ENCODE data around the gene RBM11.
"Not testable (repeated sequence)": the region's sequence is repeated elsewhere in the genome, so short reads cannot be mapped to it uniquely, and the experiment has no call there.

RBM11 gene

DNA sequence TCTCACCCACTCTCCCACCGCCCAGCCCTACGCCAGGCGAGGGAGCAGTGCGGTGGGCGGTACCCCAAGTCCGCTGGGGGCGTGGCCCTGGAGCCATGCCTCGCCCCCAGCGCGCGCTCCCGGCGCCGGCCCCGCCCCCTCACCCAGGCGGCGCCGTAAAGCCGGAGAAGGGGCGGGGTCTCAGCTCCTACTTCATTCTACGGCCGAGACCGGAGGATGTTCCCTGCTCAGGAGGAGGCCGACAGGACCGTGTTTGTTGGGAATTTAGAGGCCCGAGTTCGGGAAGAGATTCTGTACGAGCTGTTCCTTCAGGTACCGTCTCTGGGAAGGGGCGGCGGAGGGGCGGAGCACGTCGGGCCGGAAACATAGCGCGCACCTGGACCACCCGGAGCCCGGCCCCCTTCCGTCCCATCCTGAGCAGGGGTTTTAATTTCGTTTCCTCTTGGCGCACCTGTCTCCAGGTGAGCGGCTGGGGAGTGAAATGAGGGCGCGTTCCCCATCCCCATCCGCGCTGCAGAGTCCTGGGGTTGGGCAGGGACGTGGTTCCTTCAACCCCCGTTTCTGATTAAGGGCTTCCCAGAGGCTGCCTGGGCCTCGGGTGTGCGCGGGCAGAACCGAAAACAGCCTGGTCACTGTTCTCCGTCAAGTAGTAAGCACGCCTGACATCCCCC is at the start of gene RBM11:
Gene RBM11 (plus strand): TSS at position 187 of the 671 bp plus-strand sequence. CDS start 30 bp downstream, at position 217.
- peak; percentile 83 for DNase-seq

DNA sequence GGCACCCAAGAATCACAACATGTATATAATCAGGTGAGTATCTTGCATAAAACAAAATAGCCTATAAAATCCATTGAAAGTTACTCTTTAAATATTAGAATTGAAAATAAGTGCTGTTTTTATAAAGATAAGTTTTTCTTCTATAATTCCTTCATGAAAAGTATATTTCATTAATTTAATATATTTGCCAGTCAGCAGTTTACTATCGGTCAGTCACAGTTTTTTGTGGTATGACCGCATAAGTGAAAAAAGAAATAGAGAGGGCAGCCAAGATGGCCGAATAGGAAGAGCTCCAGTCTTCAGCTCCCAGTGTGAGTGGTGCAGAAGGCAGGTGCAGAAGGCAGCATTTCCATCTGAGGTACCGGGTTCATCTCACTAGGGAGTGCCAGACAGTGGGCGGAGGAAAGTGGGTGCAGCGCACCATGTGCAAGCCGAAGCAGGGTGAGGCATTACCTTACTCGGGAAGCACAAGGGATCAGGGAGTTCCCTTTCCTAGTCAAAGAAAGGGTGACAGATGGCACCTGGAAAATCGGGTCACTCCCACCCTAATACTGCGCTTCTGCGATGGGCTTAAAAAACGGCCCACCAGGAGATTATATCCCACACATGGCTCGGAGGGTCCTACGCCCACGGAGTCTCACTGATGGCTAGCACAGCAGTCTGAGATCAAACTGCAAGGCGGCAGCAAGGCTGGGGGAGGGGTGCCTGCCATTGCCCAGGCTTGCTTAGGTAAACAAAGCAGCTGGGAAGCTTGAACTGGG is 49.3 kb upstream of the RBM11 start:
- DNase-seq, result not testable (repeated sequence)

DNA sequence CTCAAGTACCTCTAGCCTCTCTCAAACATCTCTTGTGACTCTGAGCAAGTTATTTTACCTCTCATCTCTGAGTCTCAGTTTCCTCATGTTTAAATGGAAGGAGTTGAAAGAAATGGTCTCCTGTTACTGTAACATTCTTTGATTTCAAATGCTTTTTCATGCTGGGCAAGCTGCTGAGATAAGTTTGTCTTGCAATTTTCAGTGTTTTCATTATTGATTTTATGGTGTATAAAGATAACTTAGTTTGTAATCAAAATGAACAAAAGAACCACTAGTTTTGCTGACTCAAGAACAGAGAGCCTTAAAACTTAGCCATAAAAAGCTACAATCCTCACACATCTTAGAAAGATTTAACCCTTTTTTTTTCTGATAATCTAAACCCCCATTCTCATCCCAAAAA is 9.7 kb upstream of the RBM11 start:
- no peak for DNase-seq

- DNase-seq, result no peak
These were observed 5.2 kb upstream of the RBM11 start, which contains the start of gene LIPI for GRCh38 chr21:14210738-14211137. LIPI (minus strand) TSS chr21:14210955; CDS start chr21:14210845, 110 bp downstream.

- no peak for DNase-seq
These were observed 2.8 kb upstream of the RBM11 start for GRCh38 chr21:14213164-14213563.

DNA sequence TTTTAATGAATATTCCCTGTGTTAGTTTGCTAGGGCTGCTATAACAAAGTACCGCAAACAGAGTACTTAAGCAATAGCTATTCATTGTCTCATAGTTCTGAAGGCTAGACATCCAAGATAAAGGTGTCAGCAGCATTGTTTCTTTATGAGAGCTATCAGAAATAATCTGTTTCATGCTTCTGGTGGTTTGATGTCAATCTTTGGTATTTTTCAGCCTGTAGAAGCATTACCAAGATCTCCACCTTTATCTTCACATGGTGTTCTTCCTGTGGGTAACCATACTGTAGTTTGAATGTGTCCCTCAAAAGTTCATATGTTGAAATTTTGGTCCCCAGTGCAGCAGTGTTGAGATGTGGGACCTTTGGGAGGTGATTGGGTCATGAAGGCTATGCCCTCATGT is 7.4 kb downstream of the RBM11 start:
- DNase-seq, result no peak

GRCh38 chr21:14229399-14229798 is 13.4 kb downstream of the RBM11 start:
- DNase-seq, result no peak

- DNase-seq, result no peak
These were observed 19.1 kb downstream of the RBM11 start for GRCh38 chr21:14235101-14235500.

DNA sequence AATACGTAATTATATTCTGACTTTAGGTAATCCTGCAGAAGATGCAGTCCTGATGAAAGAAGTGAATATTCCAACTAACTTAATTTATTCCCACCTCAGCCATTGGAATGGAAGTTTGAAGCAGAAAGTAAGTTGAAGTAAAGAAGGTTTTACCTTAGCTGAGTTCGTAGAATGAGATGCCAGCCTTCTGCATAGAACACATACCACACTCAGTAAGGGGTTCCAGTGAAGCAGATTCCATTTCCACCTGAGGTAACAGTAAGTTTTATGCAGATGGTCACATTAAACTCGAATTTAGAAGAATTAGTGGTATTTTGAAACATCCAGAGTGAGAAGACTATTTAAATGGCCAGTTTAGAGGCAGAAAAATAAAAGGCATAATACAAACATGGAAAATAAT is 20.2 kb downstream of the RBM11 start:
- DNase-seq, result no peak

DNA sequence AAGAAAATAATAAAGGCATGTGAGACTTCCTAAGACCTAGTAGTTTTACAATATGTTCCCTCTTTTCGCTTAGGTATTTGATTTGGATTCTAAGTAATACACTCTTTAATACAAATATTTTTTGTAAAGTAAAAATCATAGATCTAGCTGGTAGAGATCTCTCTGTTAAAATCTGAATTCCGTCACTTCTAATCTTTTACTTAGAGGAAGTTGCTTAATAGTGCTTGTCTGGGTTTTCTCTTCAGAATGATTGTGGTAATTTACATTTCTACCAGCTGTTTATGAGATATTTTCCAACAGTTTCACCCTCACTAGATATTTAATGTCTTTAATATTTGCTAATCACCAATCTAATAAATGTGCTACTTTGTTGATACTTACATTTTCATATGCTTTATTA is 23.3 kb downstream of the RBM11 start:
- no peak for DNase-seq

- DNase-seq, result no peak
These were observed 25.3 kb downstream of the RBM11 start for GRCh38 chr21:14241297-14241696.

DNA sequence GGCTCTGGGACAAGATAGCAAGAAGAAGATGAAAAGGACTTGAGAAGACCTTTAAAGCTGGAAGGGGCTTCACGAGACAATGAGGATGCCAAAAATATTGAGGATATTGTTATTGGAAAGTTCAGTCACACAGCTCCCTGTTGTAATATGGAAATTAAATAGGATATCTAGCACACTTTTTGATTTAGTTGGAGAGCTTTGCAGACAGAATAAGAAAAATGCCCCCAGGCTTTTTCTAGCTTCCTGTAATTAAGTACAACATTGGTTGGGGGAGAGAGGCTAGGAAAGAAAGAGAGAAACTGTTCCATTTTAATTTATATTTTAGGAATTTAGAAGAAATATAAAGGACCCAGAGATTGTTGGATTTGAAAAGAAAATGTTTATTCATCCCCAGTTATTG is 27.5 kb downstream of the RBM11 start:
- no peak for DNase-seq

DNA sequence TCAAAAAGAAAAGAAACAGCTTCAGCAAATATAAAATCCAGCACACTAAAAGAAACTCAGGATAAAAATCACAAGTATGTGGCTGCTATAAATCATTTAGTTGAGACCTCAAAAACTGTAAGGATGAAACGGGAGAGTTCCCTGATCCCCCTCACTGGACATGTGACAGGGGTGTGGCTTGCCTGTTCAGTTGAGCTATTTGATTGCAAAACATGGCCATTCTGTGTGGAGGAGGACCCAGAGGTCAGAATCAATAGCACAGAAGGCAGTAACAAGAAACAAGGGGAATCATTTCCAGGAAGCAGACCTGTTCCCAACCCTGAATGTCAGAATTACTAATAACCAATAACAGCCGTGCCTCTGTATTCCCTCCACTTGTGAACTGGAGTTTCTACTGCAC is 27.9 kb downstream of the RBM11 start:
- DNase-seq, result no peak

DNA sequence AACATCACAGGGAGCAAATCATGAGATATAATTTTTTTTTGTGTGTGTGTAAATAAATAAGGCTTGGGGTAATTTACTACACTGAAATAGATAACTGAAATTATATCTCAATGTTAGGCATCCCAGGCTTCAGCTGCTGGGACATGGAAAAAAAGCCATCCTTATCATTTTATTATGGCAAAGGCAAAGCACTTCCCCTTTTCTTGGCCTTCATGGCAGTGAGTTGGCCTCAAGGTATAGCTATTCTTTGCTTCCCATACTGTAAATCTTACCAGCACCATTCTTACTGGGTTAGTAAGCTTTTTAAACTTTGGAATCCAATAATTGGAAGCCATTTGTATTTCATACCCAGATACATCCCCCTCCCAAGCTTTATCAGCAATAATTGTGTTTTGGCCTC is 29.0 kb downstream of the RBM11 start:
- DNase-seq, result no peak

- no peak for DNase-seq
These were observed 29.8 kb downstream of the RBM11 start for GRCh38 chr21:14245711-14246110.

- no peak for DNase-seq
These were observed 35.4 kb downstream of the RBM11 start for GRCh38 chr21:14251336-14251735.

DNA sequence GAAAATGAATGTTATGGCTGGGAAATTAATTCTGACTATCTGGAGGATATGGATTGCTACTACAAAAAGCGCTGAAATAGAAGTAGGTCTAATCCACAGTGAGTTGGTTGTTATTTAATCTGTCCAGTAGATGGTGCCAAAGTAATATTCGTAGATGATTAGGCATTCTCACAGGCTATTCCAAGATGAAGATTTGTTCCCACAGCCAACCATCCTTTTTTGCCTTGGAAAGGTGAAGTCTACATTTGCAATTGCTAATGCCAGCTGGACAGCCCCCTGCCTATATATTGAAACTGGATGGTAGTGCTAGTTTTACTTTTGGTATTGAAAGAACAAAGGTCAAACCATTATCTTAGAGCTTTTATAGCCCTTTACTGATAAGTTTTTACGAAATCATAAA is 43.8 kb downstream of the RBM11 start:
- DNase-seq, result no peak

DNA sequence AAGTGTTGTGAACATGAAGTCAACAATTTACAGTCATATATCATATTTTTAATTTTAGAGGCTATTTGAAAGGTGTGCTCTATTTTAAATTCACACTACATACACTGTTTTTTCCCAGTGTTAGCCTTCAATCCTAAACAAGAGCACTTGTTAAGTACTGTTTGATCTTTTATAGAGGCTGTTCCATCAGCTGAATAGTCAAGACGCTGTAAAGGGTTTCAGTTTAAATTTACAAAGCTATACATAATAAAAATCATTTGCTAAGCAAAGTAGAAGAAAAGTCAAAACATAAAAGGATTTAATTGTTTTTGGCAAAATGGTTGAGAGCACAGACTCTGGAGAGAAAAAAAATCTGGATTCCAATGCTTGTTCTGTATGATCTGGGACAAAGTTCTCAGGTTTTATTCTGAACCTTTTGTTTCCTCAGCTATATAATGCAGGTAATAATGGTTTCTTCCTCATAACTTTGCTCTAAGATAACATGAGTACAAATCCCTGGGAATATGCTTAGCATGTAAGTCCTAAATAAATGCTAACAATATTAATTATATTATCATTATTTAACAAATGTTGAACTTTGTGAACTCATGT is 44.3 kb downstream of the RBM11 start:
- no peak for DNase-seq

GRCh38 chr21:14262039-14262438 is 46.1 kb downstream of the RBM11 start:
- DNase-seq, result no peak

DNA sequence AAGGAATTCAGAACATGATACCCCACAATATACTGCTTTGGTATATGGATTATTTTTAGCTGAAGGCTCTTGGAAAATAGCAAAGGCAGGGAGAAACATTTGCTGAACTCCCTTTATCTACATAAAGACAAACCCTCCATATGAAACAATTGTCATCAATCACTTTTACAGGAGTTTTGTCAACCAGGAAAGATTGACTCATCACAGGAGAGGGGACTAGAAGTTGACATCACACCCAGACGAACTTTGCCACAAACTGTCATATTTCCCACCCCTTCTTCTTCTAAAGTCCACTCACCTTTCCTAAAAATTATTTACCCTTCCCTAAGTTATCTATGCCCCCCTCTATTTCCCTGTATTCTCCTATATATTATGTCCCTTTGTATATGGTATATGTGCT is 47.9 kb downstream of the RBM11 start:
- DNase-seq, result no peak

DNA sequence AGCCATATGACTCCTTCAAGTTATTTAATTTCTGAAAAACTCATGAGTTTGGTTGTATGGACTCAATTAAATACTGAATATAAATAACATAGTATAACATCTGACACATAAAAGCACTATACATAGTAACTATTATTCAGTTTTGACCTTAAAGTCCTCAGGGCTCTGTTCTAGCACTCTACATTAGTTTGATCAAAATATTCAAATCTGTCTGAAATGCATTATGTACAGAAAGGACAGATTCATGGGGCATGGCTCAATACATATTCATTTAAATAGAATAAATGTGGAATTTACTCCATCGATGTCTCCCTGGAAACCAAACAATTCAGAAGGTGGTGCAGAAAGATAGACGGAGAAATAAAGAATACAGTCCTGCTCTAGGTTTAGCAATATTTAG is 49.1 kb downstream of the RBM11 start:
- DNase-seq, result no peak

DNA sequence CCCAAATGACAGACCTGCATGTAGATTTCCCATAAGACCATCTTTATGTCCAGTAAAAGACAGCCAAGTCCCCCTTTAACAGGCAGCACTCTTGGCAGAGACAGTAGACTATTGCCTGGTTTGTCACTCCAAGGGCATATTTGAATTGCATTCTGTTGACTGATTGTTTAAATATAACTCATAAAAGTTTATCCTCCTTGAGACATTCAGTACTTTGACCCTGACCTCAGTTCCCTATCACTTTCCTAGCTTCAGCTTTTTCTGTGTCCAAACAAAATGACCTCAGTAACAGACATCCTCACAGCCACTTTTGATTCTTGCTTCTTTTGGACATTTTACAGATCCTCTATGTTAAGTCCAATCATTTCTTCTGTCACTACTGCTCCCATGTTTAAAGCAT is 51.1 kb downstream of the RBM11 start:
- DNase-seq, result no peak

DNA sequence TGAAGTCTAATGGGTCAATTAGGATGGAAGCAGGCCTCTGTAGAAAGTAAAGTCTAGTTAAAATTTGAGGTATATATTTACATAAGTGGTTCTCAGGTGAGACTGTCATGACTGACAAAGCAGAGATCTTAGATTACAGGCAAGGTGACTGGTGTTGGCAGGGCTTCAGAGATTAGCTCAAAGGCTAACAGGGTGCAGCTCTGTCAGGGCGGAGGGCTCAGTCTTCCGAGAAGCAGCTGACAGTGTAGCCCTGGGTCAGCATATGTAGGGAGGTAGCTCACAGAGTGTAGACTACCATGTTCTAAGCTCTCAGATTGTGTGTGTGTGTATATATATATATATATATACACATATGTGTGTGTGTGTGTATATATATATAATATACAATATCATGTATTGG is 54.7 kb downstream of the RBM11 start:
- DNase-seq, result no peak

GRCh38 chr21:14271053-14271452 is 55.1 kb downstream of the RBM11 start:
- no peak for DNase-seq

All from stimulated activated CD4-positive, alpha-beta T cell treated with anti-CD3 and anti-CD28 coated beads, Interleukin-4, amount 100 ng/mL, for 1 hour (primary cell).